Stimulated activated naive CD8-positive, alpha-beta T cell treated with anti-CD3 and anti-CD28 coated beads, Interleukin-15, Interleukin-2, amounts not matched to agents 100 U/mL and 50 U/mL, for 24 hours (primary cell): Measurements from ENCODE around the gene OR14J1.
"Not testable (repeated sequence)": the region's sequence is repeated elsewhere in the genome, so short reads cannot be mapped to it uniquely, and the experiment has no call there.

Experiments used
- ATAC-seq: fragments of 150-1000 bp; cut with Tn5 transposase; one replicate; pipeline ENCODE4 v1.10.0; 2021
- DNase-seq: peaks from one replicate; pipeline ENCODE4 v3.0.0; 2021

Gene OR14J1

GRCh38 chr6:29301316-29301715 lies at the start of gene OR14J1:
Gene OR14J1, plus strand, starts transcription at chr6:29301701. Its CDS starts 4,989 bp downstream, at chr6:29306690.
- ATAC-seq (no peak), DNase-seq (no peak)

- ATAC-seq, result no peak
- DNase-seq, result no peak
Observed at GRCh38 chr6:29251736-29252135, 49.8 kb upstream of the OR14J1 start.

GRCh38 chr6:29255530-29255929 lies 46.0 kb upstream of the OR14J1 start:
- no peak for ATAC-seq
- no peak for DNase-seq

- ATAC-seq (no peak), DNase-seq (no peak)
Observed at GRCh38 chr6:29259721-29260120, 41.8 kb upstream of the OR14J1 start.

GRCh38 chr6:29263001-29263400 lies 38.5 kb upstream of the OR14J1 start:
- ATAC-seq (no peak), DNase-seq (no peak)

GRCh38 chr6:29294499-29294914 lies 7.0 kb upstream of the OR14J1 start:
- ATAC-seq (no peak), DNase-seq (no peak)

- ATAC-seq (no peak), DNase-seq (no peak)
Observed at GRCh38 chr6:29295181-29295585, 6.3 kb upstream of the OR14J1 start.

GRCh38 chr6:29295623-29296022 lies 5.9 kb upstream of the OR14J1 start:
- no peak for ATAC-seq

GRCh38 chr6:29319931-29320330 lies 18.4 kb downstream of the OR14J1 start:
- DNase-seq (no peak), ATAC-seq (no peak)

More at GRCh38 chr6:29295623-29296022, 5.9 kb upstream of the OR14J1 start:
- no peak for DNase-seq

- DNase-seq, ATAC-seq: not testable (repeated sequence)
Observed at GRCh38 chr6:29323332-29323731, 21.8 kb downstream of the OR14J1 start.

- ATAC-seq, result no peak
- DNase-seq, result no peak
Observed at GRCh38 chr6:29325777-29326176, 24.3 kb downstream of the OR14J1 start.

GRCh38 chr6:29332676-29333075 lies 31.2 kb downstream of the OR14J1 start:
- peak; percentile 46 for ATAC-seq

GRCh38 chr6:29336269-29336668 lies 34.8 kb downstream of the OR14J1 start:
- DNase-seq (no peak), ATAC-seq (no peak)

More at GRCh38 chr6:29332676-29333075, 31.2 kb downstream of the OR14J1 start:
- no peak for DNase-seq

GRCh38 chr6:29345380-29345779 lies 43.9 kb downstream of the OR14J1 start:
- DNase-seq (no peak), ATAC-seq (no peak)

- DNase-seq, ATAC-seq: not testable (repeated sequence)
Observed at GRCh38 chr6:29349348-29349747, 47.8 kb downstream of the OR14J1 start.

- no peak for DNase-seq
- ATAC-seq, result no peak
Observed at GRCh38 chr6:29354980-29355379, 53.5 kb downstream of the OR14J1 start.

- ATAC-seq (no peak), DNase-seq (no peak)
Observed at GRCh38 chr6:29355603-29356002, 54.1 kb downstream of the OR14J1 start.
